ENCODE measurements around the gene SNX8.

The SNX8 gene

DNA sequence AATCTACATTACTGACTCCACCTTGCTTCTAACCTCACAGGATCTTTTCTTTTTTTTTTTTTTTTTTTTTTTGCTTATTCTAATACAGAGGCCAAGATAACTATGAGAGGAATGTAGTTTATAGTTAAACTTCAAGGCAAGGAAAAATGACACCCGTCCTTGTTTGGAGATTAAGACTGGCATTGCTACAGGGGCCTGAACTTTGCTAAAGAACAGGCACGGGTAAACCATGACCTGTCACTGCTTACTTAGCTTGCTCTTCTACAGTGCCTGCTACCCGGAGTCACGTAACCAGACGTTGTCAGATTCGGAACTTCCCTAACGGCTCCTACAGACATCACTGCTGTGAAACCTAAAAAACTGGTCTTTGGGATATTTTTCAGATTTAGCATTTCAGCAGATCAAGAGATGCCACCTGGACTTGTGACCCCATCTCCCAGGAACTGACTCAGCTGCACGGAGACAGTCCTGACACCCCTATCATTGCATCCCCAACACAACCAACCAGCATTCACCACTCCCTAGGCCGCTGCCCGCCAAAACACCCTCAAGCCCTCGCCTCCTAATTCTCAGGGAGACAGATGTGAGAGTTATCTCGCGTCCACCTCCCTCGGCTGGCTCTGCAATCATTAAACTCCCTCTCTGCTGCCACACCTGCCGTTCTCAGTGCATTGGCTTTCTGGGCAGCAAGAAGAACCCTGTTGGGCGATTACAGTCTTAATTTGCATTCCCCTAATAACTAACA lies 109.0 kb downstream of the SNX8 start:
- no peak for TF ChIP-seq GATA2 (IDR thresholded peaks at IDR 0.05; ENCODE audit: low read depth, low read length)
- no peak for TF ChIP-seq GATA3 (IDR thresholded peaks at IDR 0.05; ENCODE audit: low read depth, low read length)

DNA sequence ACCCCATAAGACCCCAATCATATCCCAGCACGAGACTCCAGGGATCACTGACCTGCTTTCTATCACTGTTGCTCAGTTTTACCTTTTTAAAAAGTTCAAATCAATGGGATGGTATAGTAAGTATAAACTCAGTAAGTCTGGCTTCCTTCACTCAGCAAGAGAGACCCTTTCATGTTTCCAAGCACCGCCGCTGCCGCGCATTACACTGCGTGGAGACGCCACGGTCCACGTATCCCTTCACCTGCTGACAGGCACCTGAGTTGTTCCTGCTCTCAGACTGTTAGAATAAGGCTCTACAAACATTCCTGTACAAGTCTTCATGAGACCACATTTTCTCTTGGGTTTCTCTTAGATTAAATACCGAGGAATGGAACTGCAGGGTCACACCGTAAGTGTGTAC lies 109.8 kb downstream of the SNX8 start:
- no peak for TF ChIP-seq GATA2 (IDR thresholded peaks at IDR 0.05; ENCODE audit: low read depth, low read length)
- no peak for TF ChIP-seq GATA3 (IDR thresholded peaks at IDR 0.05; ENCODE audit: low read depth, low read length)

DNA sequence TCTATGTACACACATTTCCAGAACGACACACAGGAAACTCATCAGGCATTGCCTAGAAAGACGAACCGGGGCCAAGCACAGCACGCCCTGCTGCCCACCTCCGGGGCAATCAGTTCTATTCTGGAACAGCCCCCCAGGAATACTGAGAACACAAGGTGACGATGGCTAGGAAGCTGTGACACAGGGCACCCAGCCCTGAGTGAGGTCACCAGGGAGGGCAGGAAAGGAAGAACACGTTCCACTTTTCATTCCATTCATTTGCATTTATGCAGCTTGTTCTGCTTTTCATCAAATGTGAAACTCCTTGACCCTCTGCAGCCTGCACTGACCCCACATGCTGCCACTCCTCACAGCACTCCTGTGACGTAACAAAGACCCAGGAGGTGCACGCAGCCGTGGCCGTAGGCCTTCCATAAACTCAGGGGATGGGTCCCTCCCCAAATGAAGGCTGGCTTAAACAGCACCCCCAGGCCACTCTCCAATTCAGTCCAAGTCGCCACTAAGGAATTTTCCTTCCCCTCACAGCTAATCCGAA lies 110.4 kb downstream of the SNX8 start:
- TF ChIP-seq GATA3 (IDR thresholded peaks at IDR 0.05; ENCODE audit: low read depth, low read length) (no peak), GATA2 (IDR thresholded peaks at IDR 0.05; ENCODE audit: low read depth, low read length) (no peak)

GRCh38 chr7:2202901-2203765 lies 111.1 kb downstream of the SNX8 start:
- TF ChIP-seq GATA2 (IDR thresholded peaks at IDR 0.05; ENCODE audit: low read depth, low read length) (no peak), GATA3 (IDR thresholded peaks at IDR 0.05; ENCODE audit: low read depth, low read length) (no peak)

DNA sequence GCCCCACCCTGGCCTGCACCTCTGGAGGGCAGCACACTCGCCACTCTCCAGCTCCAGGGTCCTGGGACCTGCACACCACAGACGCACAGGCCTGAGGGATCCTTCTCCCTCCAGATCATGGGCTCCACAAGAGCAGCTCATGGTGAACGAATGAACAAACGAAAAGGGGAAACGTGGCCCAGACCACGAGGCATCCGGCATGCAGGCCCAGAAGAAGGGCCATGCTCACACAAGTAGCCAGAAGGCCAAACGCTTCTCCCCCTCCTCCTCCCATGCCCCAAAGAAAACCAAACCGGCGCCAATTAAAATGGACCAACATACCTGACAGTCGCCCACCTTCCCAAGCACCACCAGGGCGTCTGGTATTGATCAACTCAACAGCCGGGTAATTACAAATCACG lies 111.9 kb downstream of the SNX8 start:
- TF ChIP-seq GATA3 (IDR thresholded peaks at IDR 0.05; ENCODE audit: low read depth, low read length), result no peak
- TF ChIP-seq GATA2 (IDR thresholded peaks at IDR 0.05; ENCODE audit: low read depth, low read length), result no peak

Data from SH-SY5Y (cell line).